Muscle of arm (tissue), 12 donors: ENCODE results near the gene CERS5. TPM values are rescaled to one million over a fixed set of nuclear protein-coding genes. Genes with fewer than 3 reads are reported as not detected.

Experiments
- DNase-seq: peaks from one replicate; pipeline ENCODE4 v3.0.0-alpha.2; 2013
- polyA plus RNA-seq, 12 donors: library from polyadenylated mRNA; unstranded; fragments of 120-200 nt; gene quantifications; one replicate each; pipeline ENCODE4 v1.2.1, GENCODE V29; 2013; ENCODE audit not compliant: insufficient read length in 12 of 12

CERS5 gene
- polyA plus RNA-seq, 12 donors, result 32.7 to 70.9 (median 43.5) TPM; not detected in 1

GRCh38 chr12:50081096-50081808 lies 85.9 kb downstream of the CERS5 start:
- no peak for DNase-seq

GRCh38 chr12:50079771-50080170 lies 87.4 kb downstream of the CERS5 start:
- DNase-seq, result no peak

Other genes starting within 250 kb of the CERS5 start
- under 1 TPM in 5 of 12 donors, not detected in 7; 0.05 to 0.40 (median 0.16) TPM for gene AQP2, start 216.6 kb downstream of the CERS5 start, polyA plus RNA-seq
- under 1 TPM in 10 of 12 donors, not detected in 2; 0.33 to 0.93 (median 0.55) TPM for gene AQP5, start 205.5 kb downstream of the CERS5 start, polyA plus RNA-seq
- gene AQP6, start 194.4 kb downstream of the CERS5 start, polyA plus RNA-seq, result under 1 TPM in 9 of 12 donors, not detected in 3; 0.07 to 0.26 (median 0.14) TPM
- 10 to 100 TPM in 11 of 12 donors, not detected in 1; 17.4 to 36.4 (median 28.5) TPM for gene RACGAP1, start 141.9 kb downstream of the CERS5 start, polyA plus RNA-seq
- gene ASIC1, start 109.8 kb downstream of the CERS5 start, polyA plus RNA-seq, result 10 to 100 TPM in 8 of 12 donors, 1 to 10 TPM in 3, not detected in 1; 8.1 to 15.0 (median 10.7) TPM
- gene SMARCD1, start 82.0 kb downstream of the CERS5 start, polyA plus RNA-seq, result 10 to 100 TPM in 11 of 12 donors, not detected in 1; 45.4 to 88.5 (median 56.3) TPM
- gene GPD1, start 63.4 kb downstream of the CERS5 start, polyA plus RNA-seq, result 10 to 100 TPM in 11 of 12 donors, not detected in 1; 13.8 to 82.5 (median 54.2) TPM
- gene COX14, start 55.1 kb downstream of the CERS5 start, polyA plus RNA-seq, result 10 to 100 TPM in 10 of 12 donors, not detected in 2; 20.9 to 46.7 (median 38.2) TPM
- 100 to 1,000 TPM; 109 to 218 (median 145) TPM for gene LIMA1, start 116.2 kb upstream of the CERS5 start, polyA plus RNA-seq
- 1 to 10 TPM in 1 of 12 donors, under 1 TPM in 9, not detected in 2; 0.09 to 1.1 (median 0.36) TPM for gene FAM186A, start 229.2 kb upstream of the CERS5 start, polyA plus RNA-seq
- gene LARP4, start 233.5 kb upstream of the CERS5 start, polyA plus RNA-seq, result 10 to 100 TPM in 11 of 12 donors, not detected in 1; 21.3 to 32.0 (median 26.4) TPM